Trophoblast cell (in vitro differentiated cells and primary cell): ENCODE data around the gene MAP3K2.
"Not testable (repeated sequence)": the region's sequence is repeated elsewhere in the genome, so short reads cannot be mapped to it uniquely, and the experiment has no call there.

Source experiments
- DNase-seq, 2 donors: peaks; one replicate each; pipeline ENCODE4 v3.0.0-alpha.2; 2016
- H2AFZ ChIP-seq: 2 replicates; pipeline ENCODE4 v1.6.1; 2013; ENCODE audit warnings: low read length, moderate library complexity, mild to moderate bottlenecking; ENCODE audit not compliant: insufficient read depth, poor library complexity
- H2AK5ac ChIP-seq: 2 replicates; pipeline ENCODE4 v1.6.1; 2013; ENCODE audit warnings: mild to moderate bottlenecking, low read length
- H2BK120ac ChIP-seq: 2 replicates; pipeline ENCODE4 v1.6.1; 2013; ENCODE audit warnings: low read length, mild to moderate bottlenecking, moderate library complexity; ENCODE audit not compliant: insufficient read depth, poor library complexity
- H2BK12ac ChIP-seq: 2 replicates; pipeline ENCODE4 v1.6.1; 2013; ENCODE audit warnings: mild to moderate bottlenecking, low read length, moderate library complexity
- H2BK5ac ChIP-seq: 2 replicates; pipeline ENCODE4 v1.6.1; 2013; ENCODE audit warnings: low read length, low read depth, moderate library complexity, mild to moderate bottlenecking; ENCODE audit not compliant: poor library complexity
- H3K14ac ChIP-seq: 2 replicates; pipeline ENCODE4 v1.6.1; 2013; ENCODE audit warnings: mild to moderate bottlenecking, low read length
- H3K18ac ChIP-seq: 2 replicates; pipeline ENCODE4 v1.6.1; 2013; ENCODE audit warnings: mild to moderate bottlenecking, low read length
- H3K23ac ChIP-seq: 2 replicates; pipeline ENCODE4 v1.6.1; 2013; ENCODE audit warnings: low read length
- H3K27ac ChIP-seq: 2 replicates; pipeline ENCODE4 v1.5.1; 2013; ENCODE audit warnings: low read depth, mild to moderate bottlenecking, inconsistent platforms, low read length, moderate library complexity
- H3K27me3 ChIP-seq: 2 replicates; pipeline ENCODE4 v1.6.1; 2013; ENCODE audit warnings: inconsistent platforms, mild to moderate bottlenecking, low read length, moderate library complexity; ENCODE audit not compliant: insufficient read depth
- H3K36me3 ChIP-seq, 2 experiments: 1 replicate in 1 of 2; 2 replicates in 1 of 2; pipeline ENCODE4 v1.6.1; 2013; ENCODE audit warnings: low read length in 2 of 2, mild to moderate bottlenecking in 2 of 2, moderate library complexity in 1 of 2; ENCODE audit not compliant: insufficient read depth in 2 of 2, control insufficient read depth in 1 of 2
- H3K4ac ChIP-seq: 2 replicates; pipeline ENCODE4 v1.6.1; 2013; ENCODE audit warnings: low read depth, mild to moderate bottlenecking, low read length, moderate library complexity
- H3K4me1 ChIP-seq, 2 experiments: 1 replicate in 1 of 2; 2 replicates in 1 of 2; pipeline ENCODE4 v1.6.1; 2013; ENCODE audit warnings: low read length in 2 of 2, mild to moderate bottlenecking in 2 of 2, moderate library complexity in 1 of 2; ENCODE audit not compliant: insufficient read depth in 2 of 2, control insufficient read depth in 1 of 2
- H3K4me2 ChIP-seq: 2 replicates; pipeline ENCODE4 v1.6.1; 2013; ENCODE audit warnings: inconsistent platforms, mild to moderate bottlenecking, low read length, moderate library complexity
- H3K4me3 ChIP-seq: 2 replicates; pipeline ENCODE4 v1.5.1; 2013; ENCODE audit warnings: mild to moderate bottlenecking, low read depth, low read length, inconsistent platforms
- H3K79me1 ChIP-seq: one replicate; pipeline ENCODE4 v1.6.1; 2013; ENCODE audit warnings: low read length
- H3K79me2 ChIP-seq: 2 replicates; pipeline ENCODE4 v1.6.1; 2013; ENCODE audit warnings: low read length, mild to moderate bottlenecking; ENCODE audit not compliant: control insufficient read depth, insufficient read depth, poor library complexity
- H3K9ac ChIP-seq: 2 replicates; pipeline ENCODE4 v1.6.1; 2013; ENCODE audit warnings: mild to moderate bottlenecking, low read length
- H3K9me3 ChIP-seq: 2 replicates; pipeline ENCODE4 v1.6.1; 2013; ENCODE audit warnings: low read depth, mild to moderate bottlenecking, control low read depth, inconsistent platforms, low read length; ENCODE audit not compliant: insufficient read depth
- H4K12ac ChIP-seq: 2 replicates; pipeline ENCODE4 v1.6.1; 2013; ENCODE audit warnings: low read depth, mild to moderate bottlenecking, low read length, moderate library complexity
- H4K8ac ChIP-seq: 2 replicates; pipeline ENCODE4 v1.6.1; 2013; ENCODE audit warnings: low read depth, mild to moderate bottlenecking, low read length, moderate library complexity
- H4K91ac ChIP-seq: one replicate; pipeline ENCODE4 v1.6.1; 2013; ENCODE audit warnings: low read depth, mild to moderate bottlenecking, low read length, moderate library complexity
- WGBS: extraction: QIAGEN DNeasy Blood & Tissue Kit; methylation state at CpG from one replicate; pipeline ENCODE4 v1.1.7; 2013; ENCODE audit warnings: missing lambda C conversion rate; ENCODE audit not compliant: insufficient read length, insufficient coverage; ENCODE audit errors: extremely low coverage; 5-methylcytosine and 5-hydroxymethylcytosine counted together

Gene MAP3K2

GRCh38 chr2:127411653-127412369 lies 24.0 kb upstream of the MAP3K2 start:
- no peak overlapping the region for H2BK5ac ChIP-seq
- no peaks in the 10 kb centered on the region for H3K27me3 ChIP-seq
- peak; percentile 45 to 62 for DNase-seq
- no peak overlapping the region for H2BK120ac ChIP-seq
- no peak overlapping the region for H3K14ac ChIP-seq
- H3K9ac ChIP-seq: no peak overlapping the region
- H2BK12ac ChIP-seq: no peak overlapping the region
- no peak overlapping the region for H3K18ac ChIP-seq
- H3K4ac ChIP-seq: no peak overlapping the region
- H3K4me2 ChIP-seq: no peak overlapping the region
- no peak overlapping the region for H2AFZ ChIP-seq
- peaks cover 0 to 4% of the 10 kb centered on the region in 2 experiments for H3K36me3 ChIP-seq
- no peak overlapping the region for H3K23ac ChIP-seq
- H3K4me3 ChIP-seq: no peak overlapping the region
- H2AK5ac ChIP-seq: no peak overlapping the region
- peaks cover 15% of the 10 kb centered on the region for H3K79me1 ChIP-seq
- peaks cover 19 to 20% of the 10 kb centered on the region in 2 experiments for H3K4me1 ChIP-seq
- H3K79me2 ChIP-seq: peaks cover 5% of the 10 kb centered on the region
- H4K12ac ChIP-seq: no peak overlapping the region
- peaks cover 8% of the 10 kb centered on the region for H3K9me3 ChIP-seq
- no CpG with 5 or more reads among the region's 12 CpGs for WGBS
- no peak overlapping the region for H3K27ac ChIP-seq
- no peak overlapping the region for H4K91ac ChIP-seq
- H4K8ac ChIP-seq: no peak overlapping the region

GRCh38 chr2:127410871-127411652 lies 23.3 kb upstream of the MAP3K2 start:
- H2AK5ac ChIP-seq: no peak overlapping the region
- no CpG with 5 or more reads among the region's 6 CpGs for WGBS
- H3K4ac ChIP-seq: no peak overlapping the region
- H4K12ac ChIP-seq: no peak overlapping the region
- no peak overlapping the region for H2BK120ac ChIP-seq
- H2AFZ ChIP-seq: no peak overlapping the region
- peaks cover 0 to 4% of the 10 kb centered on the region in 2 experiments for H3K36me3 ChIP-seq
- peaks cover 8% of the 10 kb centered on the region for H3K9me3 ChIP-seq
- peaks cover 16% of the 10 kb centered on the region for H3K79me1 ChIP-seq
- no peak overlapping the region for H3K4me3 ChIP-seq
- no peak overlapping the region for H4K8ac ChIP-seq
- H3K9ac ChIP-seq: no peak overlapping the region
- peaks cover 15 to 18% of the 10 kb centered on the region in 2 experiments for H3K4me1 ChIP-seq
- no peak for DNase-seq
- H3K27me3 ChIP-seq: no peaks in the 10 kb centered on the region
- H2BK12ac ChIP-seq: no peak overlapping the region
- no peak overlapping the region for H3K18ac ChIP-seq
- no peak overlapping the region for H3K27ac ChIP-seq
- H2BK5ac ChIP-seq: no peak overlapping the region
- no peak overlapping the region for H3K4me2 ChIP-seq
- peaks cover 5% of the 10 kb centered on the region for H3K79me2 ChIP-seq
- no peak overlapping the region for H3K23ac ChIP-seq
- no peak overlapping the region for H3K14ac ChIP-seq
- no peak overlapping the region for H4K91ac ChIP-seq

- Histone ChIP-seq H3K79me1 (peaks cover 16% of the 10 kb centered on the region), H3K4me1 (peaks cover 10 to 18% of the 10 kb centered on the region in 2 experiments)
- not testable (repeated sequence) for H3K14ac ChIP-seq, H2AFZ ChIP-seq, DNase-seq, H4K8ac ChIP-seq, H2AK5ac ChIP-seq, H3K4me2 ChIP-seq, H3K18ac ChIP-seq, H3K27ac ChIP-seq, H3K9me3 ChIP-seq, H3K9ac ChIP-seq, H4K91ac ChIP-seq, H3K4ac ChIP-seq, H2BK120ac ChIP-seq, H2BK12ac ChIP-seq, H4K12ac ChIP-seq, H3K27me3 ChIP-seq, H3K36me3 ChIP-seq, H3K23ac ChIP-seq, H3K4me3 ChIP-seq, H2BK5ac ChIP-seq, H3K79me2 ChIP-seq
- no CpG with 5 or more reads among the region's 8 CpGs for WGBS
These were observed 21.9 kb upstream of the MAP3K2 start for GRCh38 chr2:127409716-127410115.

GRCh38 chr2:127408807-127409099 lies 21.0 kb upstream of the MAP3K2 start:
- H2BK120ac ChIP-seq: peak overlapping the region; percentile 97
- H3K79me2 ChIP-seq: peaks cover 5% of the 10 kb centered on the region
- no CpG with 5 or more reads among the region's 10 CpGs for WGBS
- H3K4me2 ChIP-seq: peak overlapping the region; percentile 56
- peak overlapping the region; percentile 67 for H3K18ac ChIP-seq
- no peaks in the 10 kb centered on the region for H3K27me3 ChIP-seq
- peak overlapping the region; percentile 82 for H2AFZ ChIP-seq
- H4K8ac ChIP-seq: peak overlapping the region; percentile 84
- H4K91ac ChIP-seq: peak overlapping the region; percentile 97
- H3K4me3 ChIP-seq: no peak overlapping the region
- peak overlapping the region; percentile 89 for H2BK5ac ChIP-seq
- DNase-seq: no peak
- H3K9ac ChIP-seq: no peak overlapping the region
- H3K79me1 ChIP-seq: peaks cover 16% of the 10 kb centered on the region
- H3K27ac ChIP-seq: peak overlapping the region; percentile 95
- no peak overlapping the region for H3K23ac ChIP-seq
- peak overlapping the region; percentile 81 for H3K14ac ChIP-seq
- peaks cover 10 to 18% of the 10 kb centered on the region in 2 experiments for H3K4me1 ChIP-seq
- H3K9me3 ChIP-seq: peaks cover 8% of the 10 kb centered on the region
- H2AK5ac ChIP-seq: peak overlapping the region; percentile 75
- peak overlapping the region; percentile 70 for H4K12ac ChIP-seq
- peak overlapping the region; percentile 53 for H3K4ac ChIP-seq
- H2BK12ac ChIP-seq: peak overlapping the region; percentile 55
- H3K36me3 ChIP-seq: peaks cover 0 to 4% of the 10 kb centered on the region in 2 experiments
